Kidney glomerular epithelial cell (primary cell): ENCODE results near the gene PRKCSH.
"Not testable (repeated sequence)": the region's sequence is repeated elsewhere in the genome, so short reads cannot be mapped to it uniquely, and the experiment has no call there.

Experiments
- DNase-seq: peaks from one replicate; lab custom pipeline; 2025; lab: John Stamatoyannopoulos, UW

PRKCSH gene

DNA sequence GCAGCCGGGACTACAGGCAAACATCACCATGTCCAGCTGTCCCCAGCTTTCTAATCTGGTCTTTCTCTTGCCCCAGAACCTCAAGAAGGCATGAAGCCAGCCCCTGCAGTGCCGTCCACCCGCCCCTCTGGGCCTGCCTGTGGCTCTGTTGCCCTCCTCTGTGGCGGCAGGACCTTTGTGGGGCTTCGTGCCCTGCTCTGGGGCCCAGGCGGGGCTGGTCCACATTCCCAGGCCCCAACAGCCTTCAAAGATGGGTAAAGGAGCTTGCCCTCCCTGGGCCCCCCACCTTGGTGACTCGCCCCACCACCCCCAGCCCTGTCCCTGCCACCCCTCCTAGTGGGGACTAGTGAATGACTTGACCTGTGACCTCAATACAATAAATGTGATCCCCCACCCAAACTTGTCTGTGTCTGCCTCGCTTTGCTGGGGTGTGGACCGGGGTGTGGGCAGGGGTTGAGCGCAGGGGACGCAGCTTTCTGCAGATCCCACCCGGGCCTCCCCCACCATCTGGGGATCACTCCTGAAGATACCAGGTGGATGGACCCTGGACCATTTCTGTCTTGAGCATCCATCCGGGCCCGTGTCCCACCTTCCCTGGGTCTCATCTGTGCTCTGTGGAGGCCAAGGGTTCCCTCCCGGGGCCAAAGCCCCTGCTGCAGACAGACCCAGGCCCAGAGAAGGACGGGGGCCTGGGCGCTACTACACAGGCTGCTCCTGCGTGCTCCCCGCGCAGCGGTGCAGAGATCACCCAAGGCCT, 15.3 kb downstream of the PRKCSH start:
- DNase-seq: no peak

GRCh38 chr19:11451327-11451870, 16.0 kb downstream of the PRKCSH start:
- DNase-seq: no peak

GRCh38 chr19:11451871-11452619, 16.6 kb downstream of the PRKCSH start:
- DNase-seq: no peak

- DNase-seq: no peak
Measured at GRCh38 chr19:11452620-11453310, 17.3 kb downstream of the PRKCSH start.

- no peak for DNase-seq
Measured at GRCh38 chr19:11453468-11454341, 18.3 kb downstream of the PRKCSH start.

- not testable (repeated sequence) for DNase-seq
Measured at GRCh38 chr19:11455233-11455554, 19.8 kb downstream of the PRKCSH start.

DNA sequence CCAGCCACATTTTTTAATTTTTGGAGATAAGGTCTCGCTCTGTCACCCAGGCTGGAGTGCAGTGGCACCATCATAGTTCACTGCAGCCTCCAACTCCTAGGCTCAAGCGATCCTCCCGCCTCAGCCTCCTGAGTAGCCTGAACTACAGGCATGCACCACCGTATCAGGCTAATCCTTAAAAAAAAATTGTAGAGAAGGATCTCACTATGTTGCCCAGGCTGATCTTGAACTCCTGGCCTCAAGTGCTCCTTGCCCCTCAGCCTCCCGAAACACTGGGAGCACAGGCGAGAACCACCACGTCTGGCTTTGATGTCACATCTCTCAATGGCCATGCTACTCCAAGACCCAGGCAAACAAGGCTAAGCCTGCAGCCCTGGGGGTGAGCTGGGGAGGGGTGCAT, 21.2 kb downstream of the PRKCSH start:
- no peak for DNase-seq

GRCh38 chr19:11457115-11457514, 21.7 kb downstream of the PRKCSH start:
- DNase-seq: no peak

GRCh38 chr19:11457831-11458230, 22.4 kb downstream of the PRKCSH start:
- DNase-seq: no peak

DNA sequence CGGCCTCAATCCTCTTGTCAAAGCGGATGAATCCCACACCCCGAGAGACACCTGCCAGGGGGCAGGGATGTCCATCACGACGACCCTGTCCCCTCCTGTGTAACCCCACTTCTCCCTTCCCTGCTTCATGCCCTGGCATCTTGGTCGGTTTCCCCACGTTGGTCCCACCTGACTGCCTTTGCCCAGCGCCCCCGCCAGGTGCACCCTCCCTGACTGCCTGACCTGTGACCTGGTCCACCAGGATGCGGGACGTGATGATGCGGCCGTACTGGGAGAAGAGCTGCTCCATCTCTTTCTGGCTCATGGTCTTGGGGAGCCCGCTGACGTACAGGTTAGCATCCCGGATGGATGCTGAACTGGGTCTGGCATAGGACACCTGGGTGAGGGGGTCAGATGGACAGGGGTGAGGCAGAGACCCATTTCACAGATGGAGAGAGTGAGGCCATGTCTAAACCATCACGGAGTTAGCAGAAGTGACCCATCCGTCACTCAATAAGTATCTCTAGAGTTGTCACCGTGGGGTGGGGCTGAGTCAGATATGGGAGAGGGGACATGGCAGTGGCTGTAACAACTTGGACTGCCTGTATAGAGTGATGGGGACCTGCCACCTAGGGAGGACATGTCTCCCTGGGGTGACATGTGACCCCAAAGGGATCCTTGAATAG, 22.9 kb downstream of the PRKCSH start:
- DNase-seq: no peak

DNA sequence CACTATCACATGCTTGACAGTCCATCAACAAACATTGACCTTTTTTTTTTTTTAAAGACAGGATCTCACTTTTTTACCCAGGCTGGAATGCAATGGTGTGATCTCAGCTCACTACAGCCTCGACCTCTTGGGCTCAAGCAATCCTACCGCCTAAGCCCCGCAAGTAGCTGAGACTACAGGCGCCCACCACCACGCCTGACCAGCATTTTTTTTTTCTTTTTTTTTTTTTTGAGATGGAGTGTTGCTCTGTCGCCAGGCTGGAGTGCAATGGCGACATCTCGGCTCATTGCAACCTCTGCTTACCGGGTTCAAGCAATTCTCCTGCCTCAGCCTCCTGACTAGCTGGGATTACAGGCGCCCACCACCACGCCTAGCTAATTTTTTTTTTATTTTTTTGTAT, 23.5 kb downstream of the PRKCSH start:
- not testable (repeated sequence) for DNase-seq

- no peak for DNase-seq
Measured at GRCh38 chr19:11460207-11460606, 24.8 kb downstream of the PRKCSH start.

DNA sequence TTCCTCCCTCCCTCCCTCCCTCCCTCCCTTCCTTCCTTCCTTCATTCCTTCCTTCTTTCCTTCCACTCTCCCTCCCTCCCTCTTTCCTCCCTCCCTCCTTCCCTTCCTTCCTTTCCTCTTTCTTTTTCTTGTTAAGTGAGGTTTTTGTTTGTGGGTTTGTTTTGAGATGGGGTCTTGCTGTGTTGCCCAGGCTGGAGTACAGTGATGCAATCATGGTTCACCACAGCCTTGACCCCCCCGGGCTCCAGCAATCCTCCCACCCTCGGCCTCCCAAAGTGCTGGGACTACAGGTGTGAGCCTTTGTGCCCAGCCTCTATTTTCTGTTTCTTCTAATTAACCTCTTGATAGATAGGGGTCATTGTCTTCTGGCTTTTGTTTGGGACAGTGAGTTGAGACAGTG, 26.0 kb downstream of the PRKCSH start:
- DNase-seq: no peak

- no peak for DNase-seq
Measured at GRCh38 chr19:11463391-11463790, 28.0 kb downstream of the PRKCSH start.

DNA sequence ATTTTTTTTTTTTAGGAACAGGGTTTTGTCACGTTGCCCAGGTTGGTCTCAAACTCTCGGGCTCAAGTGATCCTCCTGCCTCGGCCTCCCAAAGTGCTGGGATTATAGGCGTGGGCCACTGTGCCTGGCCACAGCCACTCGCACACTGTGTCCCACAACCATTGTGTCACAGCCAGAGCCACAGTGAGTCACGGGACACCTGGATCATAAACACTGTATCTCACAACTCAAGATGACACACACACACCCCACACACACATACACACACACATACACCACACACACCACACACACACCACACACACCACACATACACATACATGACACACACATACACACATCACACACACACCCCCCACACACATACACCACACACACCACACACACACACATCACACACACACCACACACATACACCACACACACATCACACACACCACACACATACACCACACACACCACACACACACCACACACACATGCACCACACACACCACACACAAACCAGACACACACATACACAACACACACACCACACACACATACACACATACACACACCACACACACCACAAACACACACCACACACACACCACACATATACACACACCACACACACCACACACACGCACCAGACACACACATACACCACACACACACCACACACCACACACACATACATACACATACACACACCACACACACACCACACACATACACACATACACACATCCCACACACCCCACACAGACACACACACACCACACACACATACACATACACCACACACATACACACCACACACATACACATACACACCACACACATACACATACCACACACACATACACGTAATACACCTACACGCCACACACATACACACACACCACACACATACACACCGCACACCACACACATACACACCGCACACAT, 29.2 kb downstream of the PRKCSH start:
- DNase-seq: no peak

DNA sequence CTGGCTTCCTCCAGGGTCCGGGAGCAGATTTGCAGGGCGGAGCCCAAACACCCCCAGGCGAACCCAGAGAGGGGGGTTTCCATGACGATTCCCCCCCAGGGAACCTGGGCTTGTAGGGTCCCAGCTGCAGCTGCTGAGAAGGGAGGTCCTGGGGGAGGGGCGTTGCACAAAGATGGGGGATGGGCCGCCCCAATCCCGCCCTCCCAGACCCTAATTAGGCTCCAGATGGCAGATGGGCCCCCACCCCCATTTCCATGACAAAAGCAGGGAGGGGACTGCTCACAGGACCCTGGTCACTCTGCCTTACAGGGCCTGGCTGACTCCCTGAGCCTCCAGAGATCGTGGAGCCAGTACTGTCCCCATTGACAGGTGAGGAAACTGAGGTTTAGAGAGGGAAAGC, 30.2 kb downstream of the PRKCSH start:
- no peak for DNase-seq

GRCh38 chr19:11468266-11468845, 32.9 kb downstream of the PRKCSH start:
- DNase-seq: not testable (repeated sequence)

DNA sequence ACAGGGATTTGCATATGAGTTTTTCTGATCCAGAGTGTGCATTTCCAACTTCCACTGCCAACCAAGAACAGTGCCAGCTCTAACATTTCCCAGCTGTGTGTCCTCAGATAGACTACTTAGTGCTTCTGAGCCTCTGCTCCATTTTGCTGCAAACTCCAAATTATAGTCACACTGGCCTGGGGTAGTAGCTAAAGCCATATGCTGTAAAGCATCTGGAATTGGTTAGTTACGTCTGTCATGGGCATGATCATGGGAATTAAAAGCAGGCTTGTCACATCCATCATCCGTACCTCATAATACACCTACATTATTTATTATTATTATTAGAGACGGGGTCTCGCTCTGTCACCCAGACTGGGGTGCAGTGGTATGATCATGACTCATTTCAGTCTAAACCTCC, 38.3 kb downstream of the PRKCSH start:
- DNase-seq: no peak

DNA sequence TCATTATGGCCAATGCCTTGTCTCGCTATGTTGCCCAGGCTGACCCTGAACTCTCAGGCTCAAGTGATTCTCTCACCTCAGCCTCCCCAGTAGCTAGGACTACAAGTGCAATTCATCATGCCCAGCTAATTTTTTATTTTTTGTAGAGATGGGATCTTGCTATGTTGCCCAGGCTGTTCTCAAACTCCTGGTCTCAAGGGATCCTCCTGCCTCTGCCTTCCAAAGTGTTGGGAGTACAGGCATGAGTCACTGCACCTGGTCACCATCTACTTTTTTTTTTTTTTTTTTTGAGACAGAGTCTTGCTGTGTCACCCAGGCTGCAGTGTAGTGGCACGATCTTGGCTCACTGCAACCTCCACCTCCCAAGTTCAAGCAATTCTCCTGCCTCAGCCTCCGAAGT, 39.9 kb downstream of the PRKCSH start:
- DNase-seq: not testable (repeated sequence)

DNA sequence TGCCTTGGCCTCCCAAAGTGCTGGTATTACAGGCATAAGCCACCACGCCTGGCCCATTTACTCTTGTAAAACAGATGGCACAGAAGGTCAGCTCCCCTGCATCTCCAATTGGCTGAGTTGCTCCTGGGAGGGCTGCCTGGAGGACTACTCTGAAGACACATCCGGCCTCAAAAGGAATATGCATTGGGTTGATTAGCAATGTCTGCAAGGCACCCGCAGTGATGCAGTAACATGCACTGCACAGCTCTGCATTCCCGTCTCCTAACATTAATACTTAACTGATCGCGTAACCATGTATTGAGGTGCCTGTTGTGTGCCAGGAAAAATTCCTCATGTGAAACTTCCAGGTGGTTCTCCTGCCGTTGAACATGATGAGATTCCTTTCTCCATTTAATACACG, 40.4 kb downstream of the PRKCSH start:
- no peak for DNase-seq
